GM12864 (cell line): ENCODE data around the gene GATB.

Source experiments
- DNase-seq: peaks from one replicate; pipeline ENCODE4 v3.0.0-alpha.2; 2011; ENCODE audit warnings: low read depth
- H3K4me3 ChIP-seq: 2 replicates; pipeline ENCODE4 v1.5.1; 2011; ENCODE audit warnings: mild to moderate bottlenecking, low read depth, low read length, control low read depth
- CTCF ChIP-seq: IDR thresholded peaks from 2 replicates; pipeline ENCODE4 v1.5.1; 2011; ENCODE audit warnings: low read depth, mild to moderate bottlenecking, moderate library complexity, low read length, control low read depth, inconsistent platforms; ENCODE audit errors: missing control alignments

The GATB gene

GRCh38 chr4:151688785-151689043, 72.1 kb downstream of the GATB start:
- no peak for DNase-seq
- no peak overlapping the region for H3K4me3 ChIP-seq
- no peak for TF ChIP-seq CTCF

DNA sequence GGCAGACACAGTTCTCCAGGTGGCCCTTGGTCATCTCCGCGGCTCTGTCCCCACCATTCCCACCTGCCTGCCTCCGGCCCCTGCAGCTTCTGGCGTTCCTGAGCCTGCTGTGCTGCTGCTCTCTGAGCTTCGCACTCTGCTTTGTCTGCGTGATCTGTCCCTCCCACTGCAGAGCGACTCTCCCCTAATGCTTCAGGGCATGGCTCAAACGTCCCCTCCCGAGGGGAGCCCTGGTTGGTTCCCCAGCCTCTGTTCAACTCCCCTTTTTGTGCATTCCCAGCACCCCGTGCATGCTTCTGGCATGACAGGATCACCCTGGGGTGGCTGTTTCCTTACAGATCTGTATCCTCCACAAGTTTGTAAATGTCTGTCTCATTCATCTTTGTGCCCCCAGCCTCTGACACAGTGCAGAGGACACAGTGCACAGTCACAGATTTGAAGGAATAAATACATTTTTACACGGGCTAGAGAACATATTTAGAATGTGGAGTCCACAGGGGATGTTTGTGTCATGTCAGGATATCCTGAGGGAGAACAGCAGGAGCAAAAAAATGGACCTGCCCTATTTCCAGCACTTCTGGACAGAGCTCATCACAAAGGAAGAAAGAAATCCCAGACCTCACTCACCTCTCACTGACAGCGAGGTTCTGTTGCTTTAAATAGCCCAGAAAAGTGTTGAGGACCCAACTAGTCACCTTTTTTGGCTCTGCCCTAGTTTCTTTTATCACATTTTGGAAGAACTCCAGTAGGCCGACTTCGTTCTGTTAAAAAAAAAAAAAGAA, 72.6 kb downstream of the GATB start:
- no peak for TF ChIP-seq CTCF

GRCh38 chr4:151687021-151687640, 73.7 kb downstream of the GATB start:
- no peak for TF ChIP-seq CTCF
- no peak overlapping the region for H3K4me3 ChIP-seq
- DNase-seq: no peak

More for the DNA sequence above, 72.6 kb downstream of the GATB start:
- no peak overlapping the region for H3K4me3 ChIP-seq
- no peak for DNase-seq

- no peak overlapping the region for H3K4me3 ChIP-seq
- DNase-seq: no peak
- TF ChIP-seq CTCF: no peak
Observed at GRCh38 chr4:151685303-151685702, 75.5 kb downstream of the GATB start.

DNA sequence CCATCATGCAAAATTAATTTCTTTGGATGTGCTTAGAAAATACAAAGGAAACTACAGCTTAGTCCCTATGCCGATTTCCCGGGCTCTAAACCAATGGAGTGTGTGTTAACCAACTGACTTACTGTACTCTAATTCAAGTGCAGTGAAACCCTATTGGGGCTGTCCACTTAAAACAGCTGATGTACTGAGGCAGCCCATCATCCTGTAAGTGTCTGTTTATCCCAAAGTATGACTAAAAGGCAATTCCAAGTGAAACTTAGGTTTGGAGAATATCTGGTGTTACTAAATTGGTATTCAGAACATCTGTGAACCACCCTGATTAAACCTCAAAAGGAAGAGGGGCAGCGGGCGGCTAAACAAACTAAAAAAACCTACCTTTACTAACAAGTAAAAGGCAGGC, 79.7 kb downstream of the GATB start:
- no peak for DNase-seq
- TF ChIP-seq CTCF: no peak
- H3K4me3 ChIP-seq: no peak overlapping the region

DNA sequence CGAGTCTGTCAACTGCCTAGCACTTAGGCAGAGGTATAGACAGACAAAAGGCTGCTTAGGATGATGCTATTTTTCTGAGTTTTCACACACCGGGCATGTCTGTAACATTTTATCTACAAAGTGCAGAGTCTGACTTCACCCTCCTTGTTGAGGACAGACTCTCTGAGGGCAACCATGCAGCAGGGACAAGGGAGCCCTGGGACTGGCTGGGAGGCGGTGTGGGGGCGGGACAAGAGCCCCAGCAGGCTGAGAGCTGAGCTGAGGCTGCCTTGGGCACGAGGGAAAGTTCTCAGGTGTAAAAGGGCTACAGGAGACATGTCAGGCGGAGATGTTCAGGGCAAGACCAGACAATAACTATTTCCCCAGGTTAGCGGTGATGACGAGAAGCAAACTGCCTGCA, 81.6 kb downstream of the GATB start:
- no peak for DNase-seq
- H3K4me3 ChIP-seq: no peak overlapping the region
- no peak for TF ChIP-seq CTCF
